K562 (cell line): ENCODE data around the gene COX6A2. TPM values are rescaled to one million over a fixed set of nuclear protein-coding genes. Genes with fewer than 3 reads are reported as not detected.

Experiments
- CHD7 ChIP-seq: fragments of 200-600 bp; sonication (generic); IDR thresholded peaks from one replicate; pipeline ENCODE4 v1.6.1; 2012; ENCODE audit warnings: mild to moderate bottlenecking, low read depth, low read length, inconsistent platforms
- ETS2 ChIP-seq: IDR thresholded peaks from 2 replicates; pipeline ENCODE4 v1.6.1; 2016; ENCODE audit warnings: borderline replicate concordance, missing genetic modification characterization, mild to moderate bottlenecking, moderate library complexity, missing compliant biosample characterization; ENCODE audit not compliant: poor library complexity, severe bottlenecking
- HMBOX1 ChIP-seq: sonication (generic); IDR thresholded peaks from 2 replicates; pipeline ENCODE4 v1.6.1; 2016
- JUN ChIP-seq, 2 experiments: sonication (generic) in 1 of 2; formaldehyde crosslinking in 1 of 2; IDR thresholded peaks; 2 replicates each; pipeline versions ENCODE4 v1.6.1 to v1.8.0; 2012 to 2022; ENCODE audit warnings: borderline replicate concordance in 2 of 2, mild to moderate bottlenecking in 2 of 2, improper control_type of control experiment in 1 of 2, low read depth in 1 of 2, low read length in 1 of 2, missing genetic modification reagents in 1 of 2
- ZNF740 ChIP-seq, 3 experiments: fragments of 200-800 bp in 1 of 3; sonication (Bioruptor generic) in 1 of 3; sonication (generic) in 1 of 3; formaldehyde crosslinking in 1 of 3; IDR thresholded peaks; 2 replicates each; pipeline versions ENCODE4 v1.6.1 to v1.8.0; 2016 to 2022; ENCODE audit warnings: mild to moderate bottlenecking in 2 of 3, missing compliant biosample characterization in 2 of 3, missing genetic modification characterization in 2 of 3, missing genetic modification reagents in 1 of 3
- ZSCAN32 ChIP-seq: fragments of 450-650 bp; formaldehyde crosslinking; IDR thresholded peaks from 2 replicates; pipeline ENCODE4 v1.4.0; 2020; ENCODE audit warnings: mild to moderate bottlenecking, moderate library complexity
- polyA plus RNA-seq, 8 experiments: library from polyadenylated mRNA; depleted of rRNA in 4 of 8; stranded (reverse) in 5 of 8; unstranded in 3 of 8; fragments of >200 nt; fragmentation: Nextera tagmentation in 2 of 8; fragmentation: Illumina TruSeq in 1 of 8; extraction: Ambion mirVana in 2 of 8; extraction: Trizol in 1 of 8; gene quantifications; 2 replicates each; pipeline versions ENCODE4 v1.2.1 to v1.2.3, GENCODE V29; 2011 to 2014; ENCODE audit warnings: inconsistent platforms in 1 of 8, missing spikeins in 1 of 8
- total RNA-seq, 7 experiments: library from RNA; depleted of rRNA in 6 of 7; stranded (reverse); fragments of >200 nt in 6 of 7; fragmentation: Illumina TruSeq in 2 of 7; extraction: Trizol in 2 of 7; gene quantifications; 2 replicates each; pipeline versions ENCODE4 v1.2.1 to v1.2.3, GENCODE V29; 2011 to 2021; ENCODE audit warnings: low replicate concordance in 1 of 7

The COX6A2 gene
- total and polyA plus RNA-seq, 9 of the 15 experiments (the other 6 are each of a cell fraction or from before 2014, with no cell fraction given): not detected

GRCh38 chr16:31421587-31421986, 6.6 kb downstream of the COX6A2 start (continued):
- no peak for TF ChIP-seq CHD7
- TF ChIP-seq ZSCAN32: no peak
- TF ChIP-seq JUN (IDR thresholded peaks at IDR 0.05; ENCODE audit: borderline replicate concordance, low read depth, low read length): no peak
- TF ChIP-seq JUN (CRISPR knock-in tag; IDR thresholded peaks at IDR 0.05; ENCODE audit: borderline replicate concordance): no peak
- no peak for TF ChIP-seq ZNF740 (CRISPR knock-in tag; IDR thresholded peaks at IDR 0.05)
- TF ChIP-seq ZNF740 (tag; IDR thresholded peaks at IDR 0.05): no peak
- no peak for TF ChIP-seq HMBOX1
- TF ChIP-seq ETS2 (tag): no peak
- TF ChIP-seq, all 486 proteins: peak for 0
